GM23338 (cell line): Measurements from ENCODE around the gene OLFML2A. TPM values are rescaled to one million over a fixed set of nuclear protein-coding genes. Genes with fewer than 3 reads are reported as not detected.

Experiments used
- ATAC-seq: fragments of 200-7000 bp; cut with Tn5 transposase; 3 replicates; pipeline ENCODE4 v1.9.1; 2020
- DNase-seq: peaks from one replicate; pipeline ENCODE4 v3.0.0-alpha.2; 2015; ENCODE audit warnings: low spot score
- H2AFZ ChIP-seq: fragments of 200-600 bp; sonication (generic); 2 replicates; pipeline ENCODE4 v1.8.0; 2016; ENCODE audit warnings: antibody characterized with exemption, mild to moderate bottlenecking, moderate library complexity
- H3F3A ChIP-seq: fragments of 200-600 bp; sonication (generic); replicated peaks from 2 replicates; pipeline ENCODE4 v1.8.0; 2017; ENCODE audit warnings: antibody characterized with exemption, mixed run types, low read depth
- H3K27ac ChIP-seq: fragments of 200-600 bp; sonication (generic); 2 replicates; pipeline ENCODE4 v1.6.1; 2016; ENCODE audit warnings: low read depth
- H3K27me3 ChIP-seq: fragments of 200-600 bp; sonication (generic); 2 replicates; pipeline ENCODE4 v1.8.0; 2016; ENCODE audit warnings: mild to moderate bottlenecking, mixed run types, moderate library complexity; ENCODE audit not compliant: insufficient read depth
- H3K36me3 ChIP-seq: fragments of 200-600 bp; sonication (generic); 2 replicates; pipeline ENCODE4 v1.8.0; 2016; ENCODE audit warnings: mild to moderate bottlenecking; ENCODE audit not compliant: insufficient read depth
- H3K4me1 ChIP-seq: fragments of 200-600 bp; sonication (generic); 2 replicates; pipeline ENCODE4 v1.8.0; 2016; ENCODE audit warnings: mild to moderate bottlenecking, moderate library complexity; ENCODE audit not compliant: insufficient read depth
- H3K4me2 ChIP-seq: fragments of 200-600 bp; sonication (generic); 2 replicates; pipeline ENCODE4 v1.7.1; 2017; ENCODE audit warnings: mixed run types
- H3K4me3 ChIP-seq: fragments of 200-600 bp; sonication (generic); 2 replicates; pipeline ENCODE4 v1.6.1; 2016; ENCODE audit warnings: mixed run types
- H3K79me2 ChIP-seq: fragments of 200-600 bp; sonication (generic); replicated peaks from 2 replicates; pipeline ENCODE4 v1.8.0; 2017; ENCODE audit warnings: mild to moderate bottlenecking; ENCODE audit not compliant: insufficient read depth
- H3K9me2 ChIP-seq: fragments of 200-600 bp; sonication (generic); 2 replicates; pipeline ENCODE4 v1.8.0; 2017; ENCODE audit not compliant: insufficient read depth
- H4K20me1 ChIP-seq: fragments of 200-600 bp; sonication (generic); replicated peaks from 2 replicates; pipeline ENCODE4 v1.8.0; 2017; ENCODE audit warnings: mild to moderate bottlenecking; ENCODE audit not compliant: insufficient read depth
- H3K27ac Mint-ChIP-seq: 2 replicates; pipeline ENCODE4 v1.8.0; 2020; ENCODE audit warnings: inconsistent platforms, mild to moderate bottlenecking, moderate library complexity, mixed read lengths
- H3K27me3 Mint-ChIP-seq: 3 replicates; pipeline ENCODE4 v1.8.0; 2022; ENCODE audit warnings: low read depth, mild to moderate bottlenecking, moderate library complexity, mixed read lengths, inconsistent platforms; ENCODE audit not compliant: insufficient read depth, poor library complexity
- H3K36me3 Mint-ChIP-seq: 3 replicates; pipeline ENCODE4 v1.8.0; 2021; ENCODE audit warnings: low read depth, mild to moderate bottlenecking, inconsistent platforms, moderate library complexity, mixed read lengths
- H3K4me1 Mint-ChIP-seq: 3 replicates; pipeline ENCODE4 v1.8.0; 2020; ENCODE audit warnings: mild to moderate bottlenecking, inconsistent platforms, mixed read lengths
- H3K4me3 Mint-ChIP-seq: 3 replicates; pipeline ENCODE4 v1.8.0; 2021; ENCODE audit warnings: moderate library complexity, mild to moderate bottlenecking, inconsistent platforms, mixed read lengths
- H3K9me3 Mint-ChIP-seq: 3 replicates; pipeline ENCODE4 v1.8.0; 2020; ENCODE audit warnings: moderate library complexity, mild to moderate bottlenecking, inconsistent platforms, mixed read lengths
- CREB1 ChIP-seq: fragments of 250-450 bp; sonication (Bioruptor Pico); IDR thresholded peaks from 2 replicates; pipeline ENCODE4 v1.5.0; 2020; ENCODE audit warnings: low read depth, mild to moderate bottlenecking, moderate library complexity
- EZH2phosphoT487 ChIP-seq: fragments of 200-600 bp; sonication (generic); IDR thresholded peaks from one replicate; pipeline ENCODE4 v1.8.1; 2018; ENCODE audit warnings: antibody characterized with exemption; ENCODE audit not compliant: unreplicated experiment
- NANOG ChIP-seq: IDR thresholded peaks from 2 replicates; pipeline ENCODE4 v1.6.1; 2016; ENCODE audit warnings: antibody characterized with exemption, borderline replicate concordance
- POLR2AphosphoS5 ChIP-seq: IDR thresholded peaks from 2 replicates; pipeline ENCODE4 v1.6.1; 2016; ENCODE audit warnings: antibody characterized with exemption, low read depth
- STAT1 ChIP-seq: IDR thresholded peaks from one replicate; pipeline ENCODE4 v1.6.1; 2016; ENCODE audit warnings: antibody characterized with exemption; ENCODE audit not compliant: unreplicated experiment
- ZNF331 ChIP-seq: fragments of 250-450 bp; sonication (Bioruptor Pico); IDR thresholded peaks from 2 replicates; pipeline ENCODE4 v1.5.0; 2020; ENCODE audit warnings: low read depth, mild to moderate bottlenecking, moderate library complexity
- polyA plus RNA-seq: library from polyadenylated mRNA; unstranded; fragments of >200 nt; fragmentation: Nextera tagmentation; extraction: Ambion mirVana; gene quantifications from 2 replicates; pipeline ENCODE4 v1.2.1, GENCODE V29; 2016
- total RNA-seq: library from RNA; depleted of rRNA; stranded (reverse); fragments of >200 nt; shearing (Covaris generic); gene quantifications from 2 replicates; pipeline ENCODE4 v1.2.3, GENCODE V29; 2014
- TF ChIP-seq, protein P1 (sequence below): IDR thresholded peaks from 2 replicates; pipeline ENCODE4 v1.6.1; 2016; ENCODE audit warnings: antibody characterized with exemption
- TF ChIP-seq, protein P2 (sequence below), 2 experiments: fragments of 200-600 bp in 1 of 2; sonication (generic) in 1 of 2; conservative IDR thresholded peaks; 2 replicates each; pipeline versions ENCODE4 v1.5.1 to v1.6.1; 2016 to 2017; ENCODE audit warnings: antibody characterized with exemption in 2 of 2, low read depth in 2 of 2, mild to moderate bottlenecking in 2 of 2, moderate library complexity in 1 of 2
- TF ChIP-seq, protein P3 (sequence below): IDR thresholded peaks from one replicate; pipeline ENCODE4 v1.6.1; 2018; ENCODE audit warnings: antibody characterized with exemption; ENCODE audit not compliant: unreplicated experiment
- TF ChIP-seq, protein P4 (sequence below): fragments of 250-450 bp; sonication (Bioruptor Pico); IDR thresholded peaks from 2 replicates; pipeline ENCODE4 v1.5.0; 2020; ENCODE audit warnings: mild to moderate bottlenecking, moderate library complexity

OLFML2A gene
- total and polyA plus RNA-seq, 2 experiments from 2014 or later, result 1.1 to 6.7 TPM

DNA sequence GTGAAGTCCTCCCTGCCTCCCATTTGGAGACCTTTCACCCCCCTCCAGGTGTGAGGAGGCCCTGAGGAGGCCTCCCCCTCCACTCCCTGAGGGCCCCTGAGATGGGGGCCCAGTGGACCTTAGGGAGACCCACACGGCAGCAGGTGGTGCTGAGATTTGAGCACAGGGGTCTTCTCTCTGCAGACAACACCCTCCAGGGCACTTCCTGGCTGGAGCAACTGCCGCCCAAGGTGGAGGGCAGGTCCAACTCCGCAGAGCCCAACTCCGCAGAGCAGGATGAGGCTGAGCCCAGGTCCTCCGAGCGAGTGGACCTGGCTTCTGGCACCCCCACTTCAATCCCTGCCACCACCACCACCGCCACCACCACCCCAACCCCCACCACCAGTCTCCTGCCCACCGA, 27.0 kb downstream of the OLFML2A start:
- no peak overlapping the region for H3K4me3 Mint-ChIP-seq
- H3K27ac Mint-ChIP-seq, result no peak overlapping the region
- Histone ChIP-seq H3K4me1 (no peaks in the 10 kb centered on the region), H3F3A (0 out of 2 replicates have a peak, but pooled peaks cover 3% of the 10 kb centered on the region), H3K4me3 (no peak overlapping the region), H3K27ac (no peak overlapping the region), H3K27me3 (no peaks in the 10 kb centered on the region), H4K20me1 (no peaks in the 10 kb centered on the region), H2AFZ (no peak overlapping the region), H3K9me2 (no peaks in the 10 kb centered on the region), H3K4me2 (no peak overlapping the region), H3K79me2 (no peaks in the 10 kb centered on the region), H3K36me3 (no peaks in the 10 kb centered on the region)
- H3K4me1 Mint-ChIP-seq, result peaks cover 7% of the 10 kb centered on the region; the same call in 2 of the 3 replicates
- peaks cover 5% of the 10 kb centered on the region for H3K27me3 Mint-ChIP-seq
- DNase-seq, result no peak
- no peaks in the 10 kb centered on the region for H3K9me3 Mint-ChIP-seq
- ATAC-seq, result no peak
- no peaks in the 10 kb centered on the region for H3K36me3 Mint-ChIP-seq
- no peak for TF ChIP-seq STAT1
- TF ChIP-seq ZNF331, result no peak
- no peak for TF ChIP-seq POLR2AphosphoS5

DNA sequence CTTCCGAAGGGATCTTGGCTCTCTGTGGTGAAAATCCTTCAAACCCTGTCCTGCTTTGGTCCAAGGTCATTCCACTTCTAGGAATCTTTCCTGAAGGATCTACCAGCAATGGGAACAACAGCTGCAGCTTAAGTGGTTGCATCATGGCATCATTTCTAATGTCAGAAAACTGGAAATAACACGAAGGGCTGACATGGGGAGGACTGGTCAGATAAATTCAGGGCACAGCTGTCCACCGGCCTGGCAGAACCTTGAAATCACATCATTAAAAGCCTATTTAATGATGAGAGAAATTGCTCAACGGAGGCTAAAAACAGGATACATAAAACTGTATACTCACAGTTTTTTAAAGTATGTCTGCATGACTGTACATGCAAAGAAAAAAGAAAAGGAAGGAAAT, 28.3 kb downstream of the OLFML2A start:
- Mint-ChIP-seq H3K27me3 (peaks cover 5% of the 10 kb centered on the region), H3K4me3 (no peak overlapping the region), H3K27ac (no peak overlapping the region), H3K9me3 (no peaks in the 10 kb centered on the region), H3K4me1 (peaks cover 7% of the 10 kb centered on the region; the same call in 2 of the 3 replicates), H3K36me3 (no peaks in the 10 kb centered on the region; the same call in 2 of the 3 replicates)
- Histone ChIP-seq H3K27me3 (no peaks in the 10 kb centered on the region), H3K9me2 (no peaks in the 10 kb centered on the region), H3K4me2 (no peak overlapping the region), H3K36me3 (no peaks in the 10 kb centered on the region), H3K4me1 (no peaks in the 10 kb centered on the region), H3K27ac (no peak overlapping the region), H4K20me1 (no peaks in the 10 kb centered on the region), H3K79me2 (no peaks in the 10 kb centered on the region), H3K4me3 (no peak overlapping the region), H2AFZ (no peak overlapping the region), H3F3A (0 out of 2 replicates have a peak, but pooled peaks cover 3% of the 10 kb centered on the region)
- no peak for ATAC-seq
- no peak for DNase-seq
- TF ChIP-seq, protein P1, sequence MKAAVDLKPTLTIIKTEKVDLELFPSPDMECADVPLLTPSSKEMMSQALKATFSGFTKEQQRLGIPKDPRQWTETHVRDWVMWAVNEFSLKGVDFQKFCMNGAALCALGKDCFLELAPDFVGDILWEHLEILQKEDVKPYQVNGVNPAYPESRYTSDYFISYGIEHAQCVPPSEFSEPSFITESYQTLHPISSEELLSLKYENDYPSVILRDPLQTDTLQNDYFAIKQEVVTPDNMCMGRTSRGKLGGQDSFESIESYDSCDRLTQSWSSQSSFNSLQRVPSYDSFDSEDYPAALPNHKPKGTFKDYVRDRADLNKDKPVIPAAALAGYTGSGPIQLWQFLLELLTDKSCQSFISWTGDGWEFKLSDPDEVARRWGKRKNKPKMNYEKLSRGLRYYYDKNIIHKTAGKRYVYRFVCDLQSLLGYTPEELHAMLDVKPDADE, result no peak
- TF ChIP-seq CREB1 (CRISPR knock-in tag) (no peak), POLR2AphosphoS5 (no peak), NANOG (no peak), EZH2phosphoT487 (no peak)
- TF ChIP-seq, protein P2, sequence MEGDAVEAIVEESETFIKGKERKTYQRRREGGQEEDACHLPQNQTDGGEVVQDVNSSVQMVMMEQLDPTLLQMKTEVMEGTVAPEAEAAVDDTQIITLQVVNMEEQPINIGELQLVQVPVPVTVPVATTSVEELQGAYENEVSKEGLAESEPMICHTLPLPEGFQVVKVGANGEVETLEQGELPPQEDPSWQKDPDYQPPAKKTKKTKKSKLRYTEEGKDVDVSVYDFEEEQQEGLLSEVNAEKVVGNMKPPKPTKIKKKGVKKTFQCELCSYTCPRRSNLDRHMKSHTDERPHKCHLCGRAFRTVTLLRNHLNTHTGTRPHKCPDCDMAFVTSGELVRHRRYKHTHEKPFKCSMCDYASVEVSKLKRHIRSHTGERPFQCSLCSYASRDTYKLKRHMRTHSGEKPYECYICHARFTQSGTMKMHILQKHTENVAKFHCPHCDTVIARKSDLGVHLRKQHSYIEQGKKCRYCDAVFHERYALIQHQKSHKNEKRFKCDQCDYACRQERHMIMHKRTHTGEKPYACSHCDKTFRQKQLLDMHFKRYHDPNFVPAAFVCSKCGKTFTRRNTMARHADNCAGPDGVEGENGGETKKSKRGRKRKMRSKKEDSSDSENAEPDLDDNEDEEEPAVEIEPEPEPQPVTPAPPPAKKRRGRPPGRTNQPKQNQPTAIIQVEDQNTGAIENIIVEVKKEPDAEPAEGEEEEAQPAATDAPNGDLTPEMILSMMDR (conservative IDR thresholded peaks at IDR 0.05; ENCODE audit: low read depth in 2 of 2), result no peak
- TF ChIP-seq, protein P3, sequence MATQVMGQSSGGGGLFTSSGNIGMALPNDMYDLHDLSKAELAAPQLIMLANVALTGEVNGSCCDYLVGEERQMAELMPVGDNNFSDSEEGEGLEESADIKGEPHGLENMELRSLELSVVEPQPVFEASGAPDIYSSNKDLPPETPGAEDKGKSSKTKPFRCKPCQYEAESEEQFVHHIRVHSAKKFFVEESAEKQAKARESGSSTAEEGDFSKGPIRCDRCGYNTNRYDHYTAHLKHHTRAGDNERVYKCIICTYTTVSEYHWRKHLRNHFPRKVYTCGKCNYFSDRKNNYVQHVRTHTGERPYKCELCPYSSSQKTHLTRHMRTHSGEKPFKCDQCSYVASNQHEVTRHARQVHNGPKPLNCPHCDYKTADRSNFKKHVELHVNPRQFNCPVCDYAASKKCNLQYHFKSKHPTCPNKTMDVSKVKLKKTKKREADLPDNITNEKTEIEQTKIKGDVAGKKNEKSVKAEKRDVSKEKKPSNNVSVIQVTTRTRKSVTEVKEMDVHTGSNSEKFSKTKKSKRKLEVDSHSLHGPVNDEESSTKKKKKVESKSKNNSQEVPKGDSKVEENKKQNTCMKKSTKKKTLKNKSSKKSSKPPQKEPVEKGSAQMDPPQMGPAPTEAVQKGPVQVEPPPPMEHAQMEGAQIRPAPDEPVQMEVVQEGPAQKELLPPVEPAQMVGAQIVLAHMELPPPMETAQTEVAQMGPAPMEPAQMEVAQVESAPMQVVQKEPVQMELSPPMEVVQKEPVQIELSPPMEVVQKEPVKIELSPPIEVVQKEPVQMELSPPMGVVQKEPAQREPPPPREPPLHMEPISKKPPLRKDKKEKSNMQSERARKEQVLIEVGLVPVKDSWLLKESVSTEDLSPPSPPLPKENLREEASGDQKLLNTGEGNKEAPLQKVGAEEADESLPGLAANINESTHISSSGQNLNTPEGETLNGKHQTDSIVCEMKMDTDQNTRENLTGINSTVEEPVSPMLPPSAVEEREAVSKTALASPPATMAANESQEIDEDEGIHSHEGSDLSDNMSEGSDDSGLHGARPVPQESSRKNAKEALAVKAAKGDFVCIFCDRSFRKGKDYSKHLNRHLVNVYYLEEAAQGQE, result no peak
- TF ChIP-seq, protein P4, sequence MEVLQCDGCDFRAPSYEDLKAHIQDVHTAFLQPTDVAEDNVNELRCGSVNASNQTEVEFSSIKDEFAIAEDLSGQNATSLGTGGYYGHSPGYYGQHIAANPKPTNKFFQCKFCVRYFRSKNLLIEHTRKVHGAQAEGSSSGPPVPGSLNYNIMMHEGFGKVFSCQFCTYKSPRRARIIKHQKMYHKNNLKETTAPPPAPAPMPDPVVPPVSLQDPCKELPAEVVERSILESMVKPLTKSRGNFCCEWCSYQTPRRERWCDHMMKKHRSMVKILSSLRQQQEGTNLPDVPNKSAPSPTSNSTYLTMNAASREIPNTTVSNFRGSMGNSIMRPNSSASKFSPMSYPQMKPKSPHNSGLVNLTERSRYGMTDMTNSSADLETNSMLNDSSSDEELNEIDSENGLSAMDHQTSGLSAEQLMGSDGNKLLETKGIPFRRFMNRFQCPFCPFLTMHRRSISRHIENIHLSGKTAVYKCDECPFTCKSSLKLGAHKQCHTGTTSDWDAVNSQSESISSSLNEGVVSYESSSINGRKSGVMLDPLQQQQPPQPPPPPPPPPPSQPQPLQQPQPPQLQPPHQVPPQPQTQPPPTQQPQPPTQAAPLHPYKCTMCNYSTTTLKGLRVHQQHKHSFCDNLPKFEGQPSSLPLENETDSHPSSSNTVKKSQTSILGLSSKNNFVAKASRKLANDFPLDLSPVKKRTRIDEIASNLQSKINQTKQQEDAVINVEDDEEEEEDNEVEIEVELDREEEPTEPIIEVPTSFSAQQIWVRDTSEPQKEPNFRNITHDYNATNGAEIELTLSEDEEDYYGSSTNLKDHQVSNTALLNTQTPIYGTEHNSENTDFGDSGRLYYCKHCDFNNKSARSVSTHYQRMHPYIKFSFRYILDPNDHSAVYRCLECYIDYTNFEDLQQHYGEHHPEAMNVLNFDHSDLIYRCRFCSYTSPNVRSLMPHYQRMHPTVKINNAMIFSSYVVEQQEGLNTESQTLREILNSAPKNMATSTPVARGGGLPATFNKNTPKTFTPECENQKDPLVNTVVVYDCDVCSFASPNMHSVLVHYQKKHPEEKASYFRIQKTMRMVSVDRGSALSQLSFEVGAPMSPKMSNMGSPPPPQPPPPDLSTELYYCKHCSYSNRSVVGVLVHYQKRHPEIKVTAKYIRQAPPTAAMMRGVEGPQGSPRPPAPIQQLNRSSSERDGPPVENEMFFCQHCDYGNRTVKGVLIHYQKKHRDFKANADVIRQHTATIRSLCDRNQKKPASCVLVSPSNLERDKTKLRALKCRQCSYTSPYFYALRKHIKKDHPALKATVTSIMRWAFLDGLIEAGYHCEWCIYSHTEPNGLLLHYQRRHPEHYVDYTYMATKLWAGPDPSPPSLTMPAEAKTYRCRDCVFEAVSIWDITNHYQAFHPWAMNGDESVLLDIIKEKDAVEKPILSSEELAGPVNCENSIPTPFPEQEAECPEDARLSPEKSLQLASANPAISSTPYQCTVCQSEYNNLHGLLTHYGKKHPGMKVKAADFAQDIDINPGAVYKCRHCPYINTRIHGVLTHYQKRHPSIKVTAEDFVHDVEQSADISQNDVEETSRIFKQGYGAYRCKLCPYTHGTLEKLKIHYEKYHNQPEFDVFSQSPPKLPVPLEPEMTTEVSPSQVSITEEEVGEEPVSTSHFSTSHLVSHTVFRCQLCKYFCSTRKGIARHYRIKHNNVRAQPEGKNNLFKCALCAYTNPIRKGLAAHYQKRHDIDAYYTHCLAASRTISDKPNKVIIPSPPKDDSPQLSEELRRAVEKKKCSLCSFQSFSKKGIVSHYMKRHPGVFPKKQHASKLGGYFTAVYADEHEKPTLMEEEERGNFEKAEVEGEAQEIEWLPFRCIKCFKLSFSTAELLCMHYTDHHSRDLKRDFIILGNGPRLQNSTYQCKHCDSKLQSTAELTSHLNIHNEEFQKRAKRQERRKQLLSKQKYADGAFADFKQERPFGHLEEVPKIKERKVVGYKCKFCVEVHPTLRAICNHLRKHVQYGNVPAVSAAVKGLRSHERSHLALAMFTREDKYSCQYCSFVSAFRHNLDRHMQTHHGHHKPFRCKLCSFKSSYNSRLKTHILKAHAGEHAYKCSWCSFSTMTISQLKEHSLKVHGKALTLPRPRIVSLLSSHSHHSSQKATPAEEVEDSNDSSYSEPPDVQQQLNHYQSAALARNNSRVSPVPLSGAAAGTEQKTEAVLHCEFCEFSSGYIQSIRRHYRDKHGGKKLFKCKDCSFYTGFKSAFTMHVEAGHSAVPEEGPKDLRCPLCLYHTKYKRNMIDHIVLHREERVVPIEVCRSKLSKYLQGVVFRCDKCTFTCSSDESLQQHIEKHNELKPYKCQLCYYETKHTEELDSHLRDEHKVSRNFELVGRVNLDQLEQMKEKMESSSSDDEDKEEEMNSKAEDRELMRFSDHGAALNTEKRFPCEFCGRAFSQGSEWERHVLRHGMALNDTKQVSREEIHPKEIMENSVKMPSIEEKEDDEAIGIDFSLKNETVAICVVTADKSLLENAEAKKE (CRISPR knock-in tag), result no peak
